Neural progenitor cell (in vitro differentiated cells): ENCODE measurements around the gene CETN2. TPM values are rescaled to one million over a fixed set of nuclear protein-coding genes. Genes with fewer than 3 reads are reported as not detected.
"Not testable (repeated sequence)": the region's sequence is repeated elsewhere in the genome, so short reads cannot be mapped to it uniquely, and the experiment has no call there.

Experiments
- DNase-seq: peaks from one replicate; pipeline ENCODE4 v3.0.0-alpha.2; 2016; ENCODE audit warnings: low spot score
- H2AFZ ChIP-seq: fragments of 200-600 bp; sonication (generic); replicated peaks from 2 replicates; pipeline ENCODE4 v1.6.1; 2016; ENCODE audit warnings: antibody characterized with exemption
- H3F3A ChIP-seq: fragments of 200-600 bp; sonication (generic); 2 replicates; pipeline ENCODE4 v1.6.1; 2016; ENCODE audit warnings: antibody characterized with exemption, low read depth
- H3K27ac ChIP-seq: fragments of 200-600 bp; sonication (generic); 2 replicates; pipeline ENCODE4 v1.5.1; 2016; ENCODE audit warnings: mild to moderate bottlenecking
- H3K27me3 ChIP-seq: fragments of 200-600 bp; sonication (generic); 2 replicates; pipeline ENCODE4 v1.6.1; 2016; ENCODE audit warnings: mild to moderate bottlenecking, moderate library complexity
- H3K36me3 ChIP-seq: fragments of 200-600 bp; sonication (generic); 2 replicates; pipeline ENCODE4 v1.5.1; 2016
- H3K4me1 ChIP-seq: fragments of 200-600 bp; sonication (generic); 2 replicates; pipeline ENCODE4 v1.6.1; 2016; ENCODE audit warnings: mixed run types
- H3K4me2 ChIP-seq: fragments of 200-600 bp; sonication (generic); 2 replicates; pipeline ENCODE4 v1.6.1; 2016
- H3K4me3 ChIP-seq: fragments of 200-600 bp; sonication (generic); 2 replicates; pipeline ENCODE4 v1.5.1; 2016
- H3K79me2 ChIP-seq: fragments of 200-600 bp; sonication (generic); 2 replicates; pipeline ENCODE4 v1.6.1; 2016; ENCODE audit warnings: low read depth
- H3K9ac ChIP-seq: fragments of 200-600 bp; sonication (generic); 2 replicates; pipeline ENCODE4 v1.6.1; 2016
- H3K9me3 ChIP-seq: fragments of 200-600 bp; sonication (generic); 2 replicates; pipeline ENCODE4 v1.5.1; 2016; ENCODE audit warnings: low read depth
- H4K20me1 ChIP-seq: fragments of 200-600 bp; sonication (generic); 2 replicates; pipeline ENCODE4 v1.6.1; 2016; ENCODE audit warnings: low read depth
- H3K27ac Mint-ChIP-seq: 3 replicates; pipeline ENCODE4 v1.8.0; 2021; ENCODE audit warnings: mixed read lengths
- H3K27me3 Mint-ChIP-seq: 2 replicates; pipeline ENCODE4 v1.8.0; 2022; ENCODE audit warnings: low read depth, mild to moderate bottlenecking, inconsistent platforms, moderate library complexity, mixed read lengths; ENCODE audit not compliant: insufficient read depth
- H3K36me3 Mint-ChIP-seq: 3 replicates; pipeline ENCODE4 v1.8.0; 2021; ENCODE audit warnings: mixed read lengths
- H3K4me1 Mint-ChIP-seq: 3 replicates; pipeline ENCODE4 v1.8.0; 2021; ENCODE audit warnings: mixed read lengths
- H3K4me3 Mint-ChIP-seq: 3 replicates; pipeline ENCODE4 v1.8.0; 2021; ENCODE audit warnings: mild to moderate bottlenecking, moderate library complexity, mixed read lengths
- H3K9me3 Mint-ChIP-seq: 3 replicates; pipeline ENCODE4 v1.8.0; 2020; ENCODE audit warnings: mixed read lengths
- EZH2 ChIP-seq: fragments of 200-600 bp; sonication (generic); IDR thresholded peaks from 2 replicates; pipeline ENCODE4 v1.6.1; 2017; ENCODE audit warnings: antibody characterized with exemption, mild to moderate bottlenecking, moderate library complexity
- EZH2phosphoT487 ChIP-seq: fragments of 200-600 bp; sonication (generic); IDR thresholded peaks from 2 replicates; pipeline ENCODE4 v1.6.1; 2017; ENCODE audit warnings: antibody characterized with exemption
- total RNA-seq: library from RNA; depleted of rRNA; stranded (reverse); fragments of >200 nt; gene quantifications from 2 replicates; pipeline ENCODE4 v1.2.3, GENCODE V29; 2015; ENCODE audit warnings: low replicate concordance
- TF ChIP-seq, protein P1 (sequence below): fragments of 200-600 bp; sonication (generic); IDR thresholded peaks from 2 replicates; pipeline ENCODE4 v1.5.1; 2017; ENCODE audit warnings: antibody characterized with exemption, mild to moderate bottlenecking

CETN2 gene
- total RNA-seq, 1 donor from 2014 or later: 82.3 TPM

DNA sequence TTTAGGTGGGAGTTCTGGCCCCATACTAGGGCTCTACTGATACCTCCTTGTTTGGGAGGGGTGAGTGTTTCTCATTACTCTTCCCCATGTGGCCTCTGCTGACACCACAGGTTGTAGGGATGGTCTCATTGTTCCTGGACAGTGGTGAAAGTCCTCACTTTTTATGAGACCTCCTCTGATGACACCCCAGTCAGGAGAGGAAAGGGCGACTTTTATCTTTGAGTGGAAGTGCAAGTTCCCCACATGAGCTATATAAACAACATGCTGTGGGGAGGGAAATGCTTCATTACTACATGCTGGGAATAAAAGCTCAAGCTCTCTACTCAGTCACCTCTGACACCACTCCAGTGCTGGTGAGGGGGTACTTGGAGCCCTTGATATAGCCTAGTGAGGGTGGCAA is 31.6 kb downstream of the CETN2 start:
- Mint-ChIP-seq H3K27ac (no peak overlapping the region), H3K9me3 (no peaks in the 10 kb centered on the region), H3K36me3 (no peaks in the 10 kb centered on the region), H3K4me1 (no peaks in the 10 kb centered on the region), H3K4me3 (no peak overlapping the region), H3K27me3 (no peaks in the 10 kb centered on the region)
- H3K9ac ChIP-seq: no peak overlapping the region
- no peak for DNase-seq
- no peak overlapping the region for H3K4me2 ChIP-seq
- TF ChIP-seq, protein P1, sequence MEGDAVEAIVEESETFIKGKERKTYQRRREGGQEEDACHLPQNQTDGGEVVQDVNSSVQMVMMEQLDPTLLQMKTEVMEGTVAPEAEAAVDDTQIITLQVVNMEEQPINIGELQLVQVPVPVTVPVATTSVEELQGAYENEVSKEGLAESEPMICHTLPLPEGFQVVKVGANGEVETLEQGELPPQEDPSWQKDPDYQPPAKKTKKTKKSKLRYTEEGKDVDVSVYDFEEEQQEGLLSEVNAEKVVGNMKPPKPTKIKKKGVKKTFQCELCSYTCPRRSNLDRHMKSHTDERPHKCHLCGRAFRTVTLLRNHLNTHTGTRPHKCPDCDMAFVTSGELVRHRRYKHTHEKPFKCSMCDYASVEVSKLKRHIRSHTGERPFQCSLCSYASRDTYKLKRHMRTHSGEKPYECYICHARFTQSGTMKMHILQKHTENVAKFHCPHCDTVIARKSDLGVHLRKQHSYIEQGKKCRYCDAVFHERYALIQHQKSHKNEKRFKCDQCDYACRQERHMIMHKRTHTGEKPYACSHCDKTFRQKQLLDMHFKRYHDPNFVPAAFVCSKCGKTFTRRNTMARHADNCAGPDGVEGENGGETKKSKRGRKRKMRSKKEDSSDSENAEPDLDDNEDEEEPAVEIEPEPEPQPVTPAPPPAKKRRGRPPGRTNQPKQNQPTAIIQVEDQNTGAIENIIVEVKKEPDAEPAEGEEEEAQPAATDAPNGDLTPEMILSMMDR: no peak
- TF ChIP-seq EZH2: no peak
- TF ChIP-seq EZH2phosphoT487: no peak
- H3K79me2 ChIP-seq: no peaks in the 10 kb centered on the region
- H2AFZ ChIP-seq: no peak overlapping the region
- H3K4me3 ChIP-seq: no peak overlapping the region
- H3K27me3 ChIP-seq: no peaks in the 10 kb centered on the region
- H3K4me1 ChIP-seq: no peaks in the 10 kb centered on the region
- H3K36me3 ChIP-seq: no peaks in the 10 kb centered on the region
- H3K9me3 ChIP-seq: no peaks in the 10 kb centered on the region
- no peak overlapping the region for H3K27ac ChIP-seq
- H3F3A ChIP-seq: no peaks in the 10 kb centered on the region
- no peaks in the 10 kb centered on the region for H4K20me1 ChIP-seq

DNA sequence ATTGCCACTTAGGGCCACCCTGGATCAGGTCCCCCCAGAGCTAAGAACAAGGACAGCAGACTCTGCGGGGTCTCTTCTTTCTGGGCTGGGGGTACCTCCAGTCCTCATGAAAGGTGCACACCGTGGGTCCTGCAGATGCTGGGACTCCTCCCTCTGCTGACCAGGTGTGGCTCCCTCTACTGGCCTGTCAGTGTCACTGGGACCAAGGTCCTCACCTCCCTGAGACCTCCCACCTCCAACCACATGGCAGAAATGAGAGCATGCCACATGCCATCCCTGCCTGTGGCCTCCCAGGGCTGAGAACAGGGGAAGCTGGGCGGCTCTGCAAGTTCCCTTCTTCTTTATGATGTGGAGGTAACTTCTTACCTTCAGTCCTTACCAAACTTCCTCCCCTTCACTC is 43.5 kb downstream of the CETN2 start:
- H3K4me3 Mint-ChIP-seq, H3K4me1 Mint-ChIP-seq, H3K4me1 ChIP-seq, DNase-seq, H3K27me3 Mint-ChIP-seq, H3K9me3 Mint-ChIP-seq, H3K36me3 Mint-ChIP-seq, H4K20me1 ChIP-seq, H3K79me2 ChIP-seq, H3K4me3 ChIP-seq, H3K4me2 ChIP-seq, H2AFZ ChIP-seq, H3K9ac ChIP-seq, H3K36me3 ChIP-seq, H3F3A ChIP-seq, H3K27ac ChIP-seq, H3K27me3 ChIP-seq, H3K9me3 ChIP-seq, H3K27ac Mint-ChIP-seq: not testable (repeated sequence)

Other genes starting within 250 kb of the CETN2 start
- gene GABRQ, start 192.9 kb downstream of the CETN2 start, total RNA-seq: 0.90 and 1.5 TPM in 2 replicates
- not detected in 2 replicates for gene MAGEA3, start 132.0 kb downstream of the CETN2 start, total RNA-seq
- not detected in 2 replicates for gene CSAG2, start 121.5 kb downstream of the CETN2 start, total RNA-seq
- not detected in 2 replicates for gene MAGEA2B, start 116.1 kb downstream of the CETN2 start, total RNA-seq
- gene CSAG1, start 97.0 kb downstream of the CETN2 start, total RNA-seq: not detected in 2 replicates
- gene MAGEA12, start 97.0 kb downstream of the CETN2 start, total RNA-seq: not detected in 2 replicates
- not detected in 2 replicates for gene MAGEA2, start 76.9 kb downstream of the CETN2 start, total RNA-seq
- gene CSAG3, start 71.5 kb downstream of the CETN2 start, total RNA-seq: not detected in 2 replicates
- gene MAGEA6, start 61.1 kb downstream of the CETN2 start, total RNA-seq: not detected in 2 replicates
- 15.2 and 15.9 TPM in 2 replicates for gene NSDHL, start 306 bp upstream of the CETN2 start, total RNA-seq
- gene ZNF185, start 67.3 kb upstream of the CETN2 start, total RNA-seq: 14.0 and 14.8 TPM in 2 replicates
- gene PNMA5, start 163.4 kb upstream of the CETN2 start, total RNA-seq: not detected in 2 replicates
- 2.9 and 3.1 TPM in 2 replicates for gene PNMA3, start 225.7 kb upstream of the CETN2 start, total RNA-seq
- 0.64 and 3.2 TPM in 2 replicates for gene PNMA6A, start 241.7 kb upstream of the CETN2 start, total RNA-seq